HG03565 (cell line): ENCODE measurements around the gene OSBPL7.
"Not testable (repeated sequence)": the region's sequence is repeated elsewhere in the genome, so short reads cannot be mapped to it uniquely, and the experiment has no call there.

Experiments
- ATAC-seq: cut with Tn5 transposase; IDR thresholded peaks from one replicate; pipeline ENCODE4 v1.9.1; 2021; ENCODE audit warnings: mild to moderate bottlenecking, moderate library complexity; ENCODE audit not compliant: unreplicated experiment

The OSBPL7 gene

GRCh38 chr17:47774987-47775580 lies 46.5 kb downstream of the OSBPL7 start:
- no peak for ATAC-seq

DNA sequence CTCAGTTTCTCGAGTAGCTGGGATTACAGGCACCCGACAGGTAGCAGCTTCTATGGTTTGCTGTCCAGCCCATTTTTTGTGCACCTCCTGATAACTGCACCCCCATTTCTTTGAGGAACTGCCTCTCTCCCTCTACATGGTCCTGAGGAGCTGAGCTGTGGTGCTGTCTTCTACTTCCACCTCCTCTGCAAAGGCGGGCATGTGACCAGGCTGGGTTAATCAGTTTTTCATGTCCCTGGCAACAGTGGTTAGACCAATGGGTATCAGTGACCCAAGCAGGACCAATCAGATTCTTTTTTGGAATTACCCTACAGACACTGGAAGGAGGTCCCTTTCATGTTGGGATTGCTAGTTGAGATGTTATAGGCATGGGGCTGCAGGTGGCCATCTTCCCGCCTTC lies 47.3 kb downstream of the OSBPL7 start:
- ATAC-seq, result no peak

DNA sequence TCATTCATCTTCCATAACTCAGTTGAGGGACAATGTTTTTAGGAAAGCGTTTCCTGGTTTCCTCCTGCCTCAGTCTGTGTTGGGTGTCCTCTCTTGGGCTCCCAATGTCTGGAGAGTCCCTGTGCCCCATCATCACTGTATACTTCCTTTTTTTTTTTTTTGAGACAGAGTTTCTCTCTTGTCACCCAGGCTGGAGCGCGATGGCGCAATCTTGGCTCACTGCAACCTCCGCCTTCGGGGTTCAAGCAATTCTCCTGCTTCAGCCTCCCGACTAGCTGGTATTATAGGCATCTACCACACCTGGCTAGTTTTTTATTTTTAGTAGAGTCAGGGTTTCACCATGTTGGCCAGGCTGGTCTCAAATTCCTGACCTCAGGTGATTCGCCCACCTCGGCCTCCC lies 47.9 kb downstream of the OSBPL7 start:
- not testable (repeated sequence) for ATAC-seq

GRCh38 chr17:47763913-47764582 lies 57.5 kb downstream of the OSBPL7 start:
- ATAC-seq, result no peak

- ATAC-seq, result no peak
These were observed 58.9 kb downstream of the OSBPL7 start for GRCh38 chr17:47762728-47763127.

DNA sequence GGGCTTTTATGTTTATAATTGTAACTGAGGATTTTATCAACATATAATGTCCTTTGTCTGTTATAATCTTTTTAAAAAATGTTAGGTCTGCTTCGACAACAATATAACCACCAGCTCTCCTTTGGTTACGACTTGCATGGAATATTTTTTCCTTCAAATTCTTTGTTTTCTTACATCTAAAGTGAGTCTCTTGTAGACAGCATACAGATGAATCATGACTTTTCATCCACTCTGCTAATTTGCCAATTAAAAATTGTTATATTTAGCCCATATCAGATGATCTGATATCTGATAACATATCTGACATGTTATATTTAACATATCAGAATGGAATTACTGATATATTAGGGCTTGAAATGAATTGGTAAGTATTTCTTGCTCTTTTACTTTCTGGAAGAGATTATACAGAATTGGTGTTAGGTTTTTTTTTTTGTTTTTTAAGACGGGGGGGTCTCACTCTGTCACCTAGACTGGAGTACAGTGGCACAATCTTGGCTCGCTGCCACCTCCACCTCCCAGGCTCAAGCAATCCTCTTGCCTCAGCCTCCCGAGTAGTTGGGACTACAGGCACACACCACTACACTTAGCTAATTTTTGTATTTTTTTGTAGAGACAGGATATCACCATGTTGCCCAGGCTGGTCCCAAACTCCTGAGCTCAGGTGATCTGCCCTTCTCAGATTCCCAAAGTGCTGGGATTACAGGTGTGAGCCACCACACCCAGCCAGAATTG lies 61.0 kb downstream of the OSBPL7 start:
- ATAC-seq, result no peak

DNA sequence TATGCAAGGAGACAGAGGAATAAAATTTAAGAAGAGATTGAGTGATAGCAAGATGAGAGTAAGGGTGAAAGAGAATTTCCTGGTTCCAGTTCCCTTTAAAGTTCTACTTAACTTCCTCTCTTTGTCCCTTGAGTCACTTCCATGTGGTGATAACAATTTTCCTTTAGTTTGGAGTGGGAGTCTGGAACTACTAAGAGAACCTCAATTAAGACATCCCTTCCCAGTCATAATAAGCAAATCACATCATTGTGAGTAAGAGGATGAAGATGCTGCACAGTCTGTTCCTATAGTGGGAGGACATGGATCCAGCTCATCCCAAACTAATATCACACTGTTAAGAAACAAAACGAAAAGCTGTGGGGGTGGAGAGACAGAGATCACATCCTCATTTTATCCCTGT lies 64.2 kb downstream of the OSBPL7 start:
- no peak for ATAC-seq
